GM12874 (cell line): Measurements from ENCODE around the gene ONECUT3.

Experiments
- CTCF ChIP-seq: IDR thresholded peaks from 2 replicates; pipeline ENCODE4 v1.5.1; 2011; ENCODE audit warnings: low read depth, mild to moderate bottlenecking, control low read depth, low read length, moderate library complexity; ENCODE audit not compliant: insufficient read depth

ONECUT3 gene

GRCh38 chr19:1730157-1730556 is 23.1 kb upstream of the ONECUT3 start:
- TF ChIP-seq CTCF: no peak

- TF ChIP-seq CTCF: no peak
Observed at GRCh38 chr19:1734321-1734966, 18.9 kb upstream of the ONECUT3 start.

- no peak for TF ChIP-seq CTCF
Observed at GRCh38 chr19:1736280-1736679, 17.0 kb upstream of the ONECUT3 start.

- TF ChIP-seq CTCF: no peak
Observed at GRCh38 chr19:1736927-1737326, 16.4 kb upstream of the ONECUT3 start.

- TF ChIP-seq CTCF: no peak
Observed at GRCh38 chr19:1739960-1740629, 13.2 kb upstream of the ONECUT3 start.

GRCh38 chr19:1742989-1743696 is 10.2 kb upstream of the ONECUT3 start:
- TF ChIP-seq CTCF: no peak

- no peak for TF ChIP-seq CTCF
Observed at GRCh38 chr19:1744133-1744665, 9.1 kb upstream of the ONECUT3 start.
